IMR-90 (cell line): Measurements from ENCODE around the gene PLEKHG7. TPM values are rescaled to one million over a fixed set of nuclear protein-coding genes. Genes with fewer than 3 reads are reported as not detected.

Experiments used
- ATAC-seq: fragments of 200-7000 bp; cut with Tn5 transposase; 2 replicates; pipeline ENCODE4 v1.9.1; 2020; ENCODE audit warnings: low read depth, mild to moderate bottlenecking, moderate library complexity
- BruUV-seq: library from RNA; stranded (reverse); fragments of 400-500 nt; replicated peaks from 2 replicates; lab custom pipeline; 2021; lab: Mats Ljungman, UMichigan
- CTCF ChIA-PET: fragments of 300-600 bp; formaldehyde crosslinking; extraction: SDS; loops from one replicate; lab custom pipeline; 2021; ENCODE audit warnings: antibody characterized with exemption; lab: Yijun Ruan, JAX
- POLR2A ChIA-PET: fragments of 300-600 bp; sonication (Branson Sonifier 250); formaldehyde crosslinking; loops from one replicate; lab custom pipeline; 2022; ENCODE audit warnings: antibody characterized with exemption; ENCODE audit not compliant: unreplicated experiment; lab: Charles Lee
- DNase-seq: peaks from one replicate; pipeline ENCODE4 v3.0.0; 2013
- H2AFZ ChIP-seq: replicated peaks from 2 replicates; pipeline ENCODE3; 2013; ENCODE audit warnings: low read length, mild to moderate bottlenecking; ENCODE audit not compliant: poor library complexity
- H2AK5ac ChIP-seq: 2 replicates; pipeline ENCODE4 v1.6.1; 2013; ENCODE audit warnings: low read depth, low read length, inconsistent platforms
- H2AK9ac ChIP-seq: replicated peaks from 2 replicates; pipeline ENCODE3; 2013; ENCODE audit warnings: mild to moderate bottlenecking, low read depth, low read length, moderate library complexity; ENCODE audit not compliant: poor library complexity
- H2BK120ac ChIP-seq: 2 replicates; pipeline ENCODE4 v1.6.1; 2013; ENCODE audit warnings: low read depth, low read length, inconsistent platforms
- H2BK15ac ChIP-seq: 3 replicates; pipeline ENCODE4 v1.6.1; 2013; ENCODE audit warnings: low read depth, low read length, inconsistent platforms
- H2BK20ac ChIP-seq: 2 replicates; pipeline ENCODE4 v1.6.1; 2013; ENCODE audit warnings: low read depth, mild to moderate bottlenecking, inconsistent platforms, low read length, moderate library complexity
- H2BK5ac ChIP-seq: 2 replicates; pipeline ENCODE4 v1.6.1; 2013; ENCODE audit warnings: mild to moderate bottlenecking, low read depth, low read length, inconsistent platforms; ENCODE audit not compliant: poor library complexity, severe bottlenecking
- H3K14ac ChIP-seq: replicated peaks from 2 replicates; pipeline ENCODE4 v1.6.1; 2013; ENCODE audit warnings: low read depth, low read length, inconsistent platforms
- H3K18ac ChIP-seq: 2 replicates; pipeline ENCODE4 v1.6.1; 2013; ENCODE audit warnings: low read depth, low read length, control low read depth
- H3K23ac ChIP-seq: 2 replicates; pipeline ENCODE4 v1.6.1; 2013; ENCODE audit warnings: low read depth, low read length, inconsistent platforms
- H3K27ac ChIP-seq: 2 replicates; pipeline ENCODE4 v1.5.1; 2013; ENCODE audit warnings: mild to moderate bottlenecking, control low read depth, low read length; ENCODE audit not compliant: insufficient read depth
- H3K27me3 ChIP-seq: 2 replicates; pipeline ENCODE4 v1.6.1; 2013; ENCODE audit warnings: low read length; ENCODE audit not compliant: control insufficient read depth, insufficient read depth
- H3K36me3 ChIP-seq: 2 replicates; pipeline ENCODE4 v1.6.1; 2013; ENCODE audit warnings: low read length, mixed read lengths; ENCODE audit not compliant: control insufficient read depth, insufficient read depth
- H3K4ac ChIP-seq: 2 replicates; pipeline ENCODE4 v1.6.1; 2013; ENCODE audit warnings: low read depth, low read length, inconsistent platforms
- H3K4me1 ChIP-seq: 2 replicates; pipeline ENCODE4 v1.6.1; 2013; ENCODE audit warnings: low read length, mixed read lengths; ENCODE audit not compliant: control insufficient read depth, insufficient read depth
- H3K4me2 ChIP-seq: 2 replicates; pipeline ENCODE4 v1.6.1; 2013; ENCODE audit warnings: low read depth, mild to moderate bottlenecking, control low read depth, low read length, moderate library complexity
- H3K4me3 ChIP-seq: 2 replicates; pipeline ENCODE4 v1.5.1; 2013; ENCODE audit warnings: low read depth, mild to moderate bottlenecking, control low read depth, low read length, moderate library complexity; ENCODE audit not compliant: insufficient read depth
- H3K56ac ChIP-seq: 2 replicates; pipeline ENCODE4 v1.6.1; 2013; ENCODE audit warnings: low read length, inconsistent platforms; ENCODE audit not compliant: insufficient read depth; ENCODE audit errors: extremely low read depth
- H3K79me1 ChIP-seq, 2 experiments: 2 replicates each; pipeline ENCODE4 v1.6.1; 2013; ENCODE audit warnings: low read length in 2 of 2, inconsistent platforms in 1 of 2, low read depth in 1 of 2
- H3K9ac ChIP-seq: 2 replicates; pipeline ENCODE4 v1.6.1; 2013; ENCODE audit warnings: low read depth, low read length, control low read depth
- H3K9me1 ChIP-seq: 2 replicates; pipeline ENCODE4 v1.6.1; 2013; ENCODE audit warnings: low read length, inconsistent platforms; ENCODE audit not compliant: insufficient read depth
- H3K9me3 ChIP-seq: 2 replicates; pipeline ENCODE4 v1.6.1; 2013; ENCODE audit warnings: low read length; ENCODE audit not compliant: control insufficient read depth, insufficient read depth
- H4K20me1 ChIP-seq: 2 replicates; pipeline ENCODE4 v1.6.1; 2013; ENCODE audit warnings: low read length, inconsistent platforms; ENCODE audit not compliant: insufficient read depth
- H4K5ac ChIP-seq: 2 replicates; pipeline ENCODE4 v1.6.1; 2013; ENCODE audit warnings: mild to moderate bottlenecking, low read depth, low read length, control low read depth
- H4K8ac ChIP-seq, 2 experiments: 2 replicates each; pipeline ENCODE4 v1.6.1; 2013; ENCODE audit warnings: low read depth in 2 of 2, low read length in 2 of 2, control low read depth in 1 of 2, inconsistent platforms in 1 of 2
- H4K91ac ChIP-seq: 2 replicates; pipeline ENCODE4 v1.6.1; 2013; ENCODE audit warnings: low read depth, low read length, inconsistent platforms; ENCODE audit not compliant: insufficient read depth
- MXI1 ChIP-seq: IDR thresholded peaks from 2 replicates; pipeline ENCODE4 v1.6.1; 2012; ENCODE audit warnings: low read depth, mild to moderate bottlenecking, low read length, moderate library complexity, borderline replicate concordance
- NFE2L2 ChIP-seq: fragments of 150-350 bp; IDR thresholded peaks from 2 replicates; pipeline ENCODE4 v1.6.1; 2016; ENCODE audit warnings: low read depth, mild to moderate bottlenecking, low read length
- POLR2A ChIP-seq: IDR thresholded peaks from 2 replicates; pipeline ENCODE4 v1.6.1; 2012; ENCODE audit warnings: mild to moderate bottlenecking, low read depth, low read length
- RFX5 ChIP-seq: IDR thresholded peaks from 2 replicates; pipeline ENCODE4 v1.8.0; 2012; ENCODE audit warnings: low read depth, mild to moderate bottlenecking, low read length, moderate library complexity
- SMC3 ChIP-seq: fragments of 150-350 bp; IDR thresholded peaks from 2 replicates; pipeline ENCODE4 v1.6.1; 2016; ENCODE audit warnings: low read depth, mild to moderate bottlenecking, antibody characterized with exemption, low read length, moderate library complexity
- WGBS, 2 experiments: methylation state at CpG; one replicate each; pipeline versions ENCODE4 v1.1.5 to v1.1.7; 2013; ENCODE audit warnings: missing lambda C conversion rate in 2 of 2; ENCODE audit not compliant: insufficient read length in 1 of 2; ENCODE audit errors: extremely low coverage in 2 of 2; 5-methylcytosine and 5-hydroxymethylcytosine counted together
- dilution Hi-C: fragments of 300-500 bp; cut with HindIII; formaldehyde crosslinking; loops from one replicate; pipeline ENCODE4 v1.14.3; 2018; ENCODE audit warnings: low sequenced_read_pairs; ENCODE audit not compliant: unreplicated experiment
- in situ Hi-C: fragments of 300-500 bp; cut with MboI; formaldehyde crosslinking; loops from 3 replicates; pipeline ENCODE4 v1.14.3; 2019; ENCODE audit warnings: low sequenced_read_pairs, inconsistent platforms, mixed read lengths
- intact Hi-C: fragments of 100-400 bp; cut with micrococcal nuclease; formaldehyde crosslinking; loops from 2 replicates; pipeline ENCODE4 v1.10.0; 2022
- polyA plus RNA-seq, 3 experiments: library from polyadenylated mRNA; depleted of rRNA; stranded (reverse); fragments of >200 nt; gene quantifications; 2 replicates each; pipeline ENCODE4 v1.2.3, GENCODE V29; 2012; ENCODE audit warnings: low replicate concordance in 1 of 3
- total RNA-seq: library from RNA; depleted of rRNA; stranded (reverse); fragments of >200 nt; gene quantifications from 2 replicates; pipeline ENCODE4 v1.2.3, GENCODE V29; 2012
- TF ChIP-seq, protein P1 (sequence below): fragments of 150-350 bp; IDR thresholded peaks from 2 replicates; pipeline ENCODE4 v1.6.1; 2017; ENCODE audit warnings: mild to moderate bottlenecking, antibody characterized with exemption, low read length, low read depth
- TF ChIP-seq, protein P2 (sequence below): fragments of 150-350 bp; IDR thresholded peaks from 2 replicates; pipeline ENCODE4 v1.6.1; 2016; ENCODE audit warnings: low read depth, mild to moderate bottlenecking, low read length, moderate library complexity, borderline replicate concordance
- TF ChIP-seq, protein P3 (sequence below): conservative IDR thresholded peaks from 2 replicates; pipeline ENCODE4 v1.5.1; 2012; ENCODE audit warnings: mild to moderate bottlenecking, low read depth, low read length, improper control_type of control experiment

Gene PLEKHG7
- total and polyA plus RNA-seq, 2 of the 4 experiments (the other 2 are of a cell fraction), result not detected

DNA sequence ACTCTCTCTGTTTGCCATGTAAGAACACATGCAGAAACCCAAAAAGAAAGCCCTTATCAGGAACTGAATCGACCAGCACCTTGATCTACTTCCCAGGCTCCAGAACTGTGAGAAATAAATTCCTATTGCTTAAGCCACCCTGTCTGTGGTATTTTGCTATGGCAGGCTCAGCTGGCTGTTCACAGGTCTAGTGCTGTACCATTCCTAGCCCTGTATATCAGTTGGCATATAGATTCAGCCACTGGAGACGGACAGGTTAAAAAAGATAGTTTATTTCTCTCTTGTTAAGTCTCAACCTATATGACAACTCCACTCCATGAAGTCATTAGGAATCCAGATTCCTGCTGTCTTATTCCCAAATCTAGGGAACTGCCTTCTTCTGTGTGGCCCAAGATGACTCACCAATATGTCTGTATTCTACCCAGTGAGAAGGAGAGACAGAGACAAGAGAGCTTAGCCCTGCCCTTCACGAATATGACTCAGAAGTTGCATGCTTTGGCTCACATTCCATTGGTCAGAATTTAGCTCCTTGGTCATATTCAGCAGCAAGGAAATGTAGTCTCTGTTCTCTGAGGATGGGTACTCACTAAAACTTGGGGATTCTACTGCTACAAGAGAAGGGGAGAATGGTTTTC, 57.0 kb downstream of the PLEKHG7 start (continued):
- peak; percentile 6; the same call in 1 of the 2 replicates for TF ChIP-seq NFE2L2

DNA sequence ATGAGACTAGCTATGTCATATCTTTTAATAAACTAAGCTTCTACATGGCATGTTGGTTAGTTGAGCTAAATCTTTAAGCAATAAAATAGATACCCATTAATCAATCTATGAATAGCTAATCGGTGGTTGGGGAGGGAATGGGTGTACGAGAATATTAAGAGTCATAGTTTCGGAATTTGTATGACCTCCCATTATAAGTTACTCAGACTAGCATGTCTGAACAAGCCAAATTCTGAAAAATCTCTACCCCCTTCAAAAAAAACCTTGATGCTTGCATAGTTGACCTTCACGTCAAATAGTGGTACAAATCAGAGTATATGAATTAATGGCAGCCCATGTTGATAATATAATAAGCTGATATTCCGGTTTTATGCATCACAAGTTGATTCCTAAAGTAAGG, 60.0 kb downstream of the PLEKHG7 start:
- no peaks in the 10 kb centered on the region; the same call in 1 of the 2 replicates for H3K4me1 ChIP-seq
- no peak overlapping the region for H4K91ac ChIP-seq
- no peak overlapping the region for H3K9ac ChIP-seq
- H3K27me3 ChIP-seq, result no peaks in the 10 kb centered on the region
- no peaks in the 10 kb centered on the region; a peak in 1 of 4 replicates for H3K79me1 ChIP-seq
- no peak for TF ChIP-seq POLR2A
- TF ChIP-seq, protein P1, sequence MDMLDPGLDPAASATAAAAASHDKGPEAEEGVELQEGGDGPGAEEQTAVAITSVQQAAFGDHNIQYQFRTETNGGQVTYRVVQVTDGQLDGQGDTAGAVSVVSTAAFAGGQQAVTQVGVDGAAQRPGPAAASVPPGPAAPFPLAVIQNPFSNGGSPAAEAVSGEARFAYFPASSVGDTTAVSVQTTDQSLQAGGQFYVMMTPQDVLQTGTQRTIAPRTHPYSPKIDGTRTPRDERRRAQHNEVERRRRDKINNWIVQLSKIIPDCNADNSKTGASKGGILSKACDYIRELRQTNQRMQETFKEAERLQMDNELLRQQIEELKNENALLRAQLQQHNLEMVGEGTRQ, result no peak
- TF ChIP-seq, protein P2, sequence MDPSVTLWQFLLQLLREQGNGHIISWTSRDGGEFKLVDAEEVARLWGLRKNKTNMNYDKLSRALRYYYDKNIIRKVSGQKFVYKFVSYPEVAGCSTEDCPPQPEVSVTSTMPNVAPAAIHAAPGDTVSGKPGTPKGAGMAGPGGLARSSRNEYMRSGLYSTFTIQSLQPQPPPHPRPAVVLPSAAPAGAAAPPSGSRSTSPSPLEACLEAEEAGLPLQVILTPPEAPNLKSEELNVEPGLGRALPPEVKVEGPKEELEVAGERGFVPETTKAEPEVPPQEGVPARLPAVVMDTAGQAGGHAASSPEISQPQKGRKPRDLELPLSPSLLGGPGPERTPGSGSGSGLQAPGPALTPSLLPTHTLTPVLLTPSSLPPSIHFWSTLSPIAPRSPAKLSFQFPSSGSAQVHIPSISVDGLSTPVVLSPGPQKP, result no peak
- TF ChIP-seq, protein P3, sequence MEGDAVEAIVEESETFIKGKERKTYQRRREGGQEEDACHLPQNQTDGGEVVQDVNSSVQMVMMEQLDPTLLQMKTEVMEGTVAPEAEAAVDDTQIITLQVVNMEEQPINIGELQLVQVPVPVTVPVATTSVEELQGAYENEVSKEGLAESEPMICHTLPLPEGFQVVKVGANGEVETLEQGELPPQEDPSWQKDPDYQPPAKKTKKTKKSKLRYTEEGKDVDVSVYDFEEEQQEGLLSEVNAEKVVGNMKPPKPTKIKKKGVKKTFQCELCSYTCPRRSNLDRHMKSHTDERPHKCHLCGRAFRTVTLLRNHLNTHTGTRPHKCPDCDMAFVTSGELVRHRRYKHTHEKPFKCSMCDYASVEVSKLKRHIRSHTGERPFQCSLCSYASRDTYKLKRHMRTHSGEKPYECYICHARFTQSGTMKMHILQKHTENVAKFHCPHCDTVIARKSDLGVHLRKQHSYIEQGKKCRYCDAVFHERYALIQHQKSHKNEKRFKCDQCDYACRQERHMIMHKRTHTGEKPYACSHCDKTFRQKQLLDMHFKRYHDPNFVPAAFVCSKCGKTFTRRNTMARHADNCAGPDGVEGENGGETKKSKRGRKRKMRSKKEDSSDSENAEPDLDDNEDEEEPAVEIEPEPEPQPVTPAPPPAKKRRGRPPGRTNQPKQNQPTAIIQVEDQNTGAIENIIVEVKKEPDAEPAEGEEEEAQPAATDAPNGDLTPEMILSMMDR, result no peak
- TF ChIP-seq RFX5, result no peak
- no peak for TF ChIP-seq MXI1
- no peak for TF ChIP-seq SMC3
- no peak overlapping the region for H3K27ac ChIP-seq
- no peak overlapping the region for H3K14ac ChIP-seq
- H2BK15ac ChIP-seq, result no peak overlapping the region
- H2BK120ac ChIP-seq, result no peak overlapping the region
- no peak overlapping the region for H3K4ac ChIP-seq
- H3K23ac ChIP-seq, result no peak overlapping the region
- no peak overlapping the region for H4K8ac ChIP-seq
- no CpG with 5 or more reads among the region's 5 CpGs for WGBS, 2 experiments
- ATAC-seq (no peak), DNase-seq (no peak)
- H4K20me1 ChIP-seq, result no peaks in the 10 kb centered on the region
- in situ Hi-C loops, result no loop called here
- no peaks in the 10 kb centered on the region for H3K9me3 ChIP-seq
- BruUV-seq, result no TSS peak
- no peaks in the 10 kb centered on the region for H3K36me3 ChIP-seq
- no peak overlapping the region for H3K18ac ChIP-seq
- H3K9me1 ChIP-seq, result 0 out of 2 replicates have a peak, but pooled peaks cover 3% of the 10 kb centered on the region
- no peak overlapping the region for H3K56ac ChIP-seq
- POLR2A ChIA-PET, result no interaction called here
- H2AFZ ChIP-seq, result no peak overlapping the region
- no peak overlapping the region for H2BK20ac ChIP-seq
- CTCF ChIA-PET, result interaction anchor here (0.8 to 1.2 kb wide), 2 partner anchors 17 to 22 kb away, joined by 3 read pairs; no protein-coding TSS in a partner anchor
- no peak overlapping the region for H3K4me2 ChIP-seq
- intact Hi-C loops, result no loop called here
- H4K5ac ChIP-seq, result no peak overlapping the region
- no peak overlapping the region for H2AK5ac ChIP-seq
- dilution Hi-C loops, result no loop called here
- H2AK9ac ChIP-seq, result no peak overlapping the region
- H3K4me3 ChIP-seq, result no peak overlapping the region
- H2BK5ac ChIP-seq, result no peak overlapping the region
